Measurements from ENCODE around the gene KLHL17.

Gene KLHL17

GRCh38 chr1:952603-953002, 7.8 kb upstream of the KLHL17 start:
- DNase-seq: no peak

GRCh38 chr1:953524-954320, 6.7 kb upstream of the KLHL17 start:
- DNase-seq: no peak

GRCh38 chr1:954927-955326, 5.5 kb upstream of the KLHL17 start:
- DNase-seq: no peak

DNA sequence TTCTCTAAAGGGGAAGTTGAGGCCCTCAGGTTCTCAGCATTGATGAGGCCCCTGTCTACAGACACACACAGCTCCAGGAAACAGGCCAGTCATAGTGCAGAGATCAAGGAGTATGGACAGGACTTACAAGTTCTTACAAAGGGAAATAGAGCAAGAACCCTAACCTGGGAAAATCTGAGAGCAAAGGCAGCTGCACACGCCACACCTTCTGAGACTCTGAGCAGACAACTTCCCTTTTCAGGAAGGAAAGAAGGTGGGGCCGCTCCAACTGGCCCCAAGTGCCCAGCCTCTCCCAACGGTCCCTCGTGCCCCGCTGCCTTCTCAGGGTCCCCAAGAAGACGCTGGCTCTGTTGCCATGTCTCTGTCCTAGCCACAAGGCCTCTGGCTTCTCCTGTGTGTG, 4.9 kb upstream of the KLHL17 start:
- DNase-seq: no peak

DNA sequence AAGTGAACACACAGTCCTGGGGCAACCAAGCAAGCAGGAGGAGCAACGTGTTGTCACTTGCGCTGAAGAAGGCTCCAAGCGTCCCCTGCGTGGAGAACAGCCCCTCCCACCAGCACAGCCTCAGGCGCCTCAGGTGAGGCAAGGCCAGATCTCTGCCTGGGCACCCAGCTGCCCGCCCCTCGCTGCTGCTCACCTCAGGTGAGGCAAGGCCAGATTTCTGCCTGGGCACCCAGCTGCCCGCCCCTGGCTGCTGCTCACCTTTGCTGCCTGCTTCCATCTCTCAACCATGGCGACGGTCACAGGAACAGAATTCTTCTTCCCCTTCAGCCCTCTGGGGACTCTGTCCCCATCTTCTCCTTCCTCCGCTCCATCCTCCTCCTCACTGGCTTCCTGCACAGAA, 3.7 kb upstream of the KLHL17 start:
- DNase-seq: no peak

DNA sequence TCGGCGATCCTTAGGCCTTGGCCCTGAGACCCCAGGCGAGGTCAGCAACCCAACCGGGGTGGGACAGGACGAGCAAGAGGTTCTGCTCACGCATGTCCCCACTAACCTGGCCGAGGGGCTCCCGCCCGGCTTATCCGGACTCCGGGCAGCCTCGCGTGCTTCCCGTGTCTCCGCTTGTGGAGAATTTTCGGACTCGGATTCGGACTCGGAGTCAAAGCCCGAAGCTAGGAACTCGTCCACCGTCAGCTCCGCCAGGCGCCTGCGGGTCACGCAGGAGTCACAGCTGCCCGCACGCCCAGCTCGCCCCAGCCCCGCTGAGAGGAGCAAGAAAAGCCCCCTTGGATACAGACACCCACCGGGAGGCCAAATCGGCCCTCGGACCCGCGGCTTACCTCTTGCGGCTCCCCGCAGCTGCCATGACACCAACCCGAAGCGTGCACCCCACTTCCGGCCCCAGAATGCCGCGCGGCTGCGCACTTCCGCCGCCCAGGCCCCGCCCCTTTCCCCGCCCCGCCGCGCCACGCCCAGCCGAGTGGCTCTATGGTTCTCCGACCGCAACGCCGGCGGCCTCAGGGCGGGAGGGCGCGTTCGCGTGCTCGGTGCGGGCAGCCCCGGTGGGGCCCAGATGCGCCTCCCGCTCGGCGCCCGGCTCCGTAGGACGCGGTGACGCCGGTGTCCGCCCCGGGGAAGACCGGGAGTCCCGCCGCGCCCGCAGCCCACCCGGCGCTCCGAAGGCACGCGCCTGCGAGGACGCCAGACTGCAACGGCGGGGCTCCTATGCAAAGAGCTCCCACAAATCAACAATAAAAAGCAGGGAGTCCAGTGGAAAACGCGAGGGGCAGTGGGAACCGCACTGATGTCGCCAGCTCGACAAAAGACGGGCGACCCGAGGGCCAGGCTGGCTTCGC, 1.3 kb upstream of the KLHL17 start, which contains the start of gene NOC2L:
TSS of gene NOC2L (minus strand) at position 434 of the 908 bp plus-strand sequence. CDS start at position 418, 16 bp downstream.
- peak; percentile 92 for DNase-seq

DNA sequence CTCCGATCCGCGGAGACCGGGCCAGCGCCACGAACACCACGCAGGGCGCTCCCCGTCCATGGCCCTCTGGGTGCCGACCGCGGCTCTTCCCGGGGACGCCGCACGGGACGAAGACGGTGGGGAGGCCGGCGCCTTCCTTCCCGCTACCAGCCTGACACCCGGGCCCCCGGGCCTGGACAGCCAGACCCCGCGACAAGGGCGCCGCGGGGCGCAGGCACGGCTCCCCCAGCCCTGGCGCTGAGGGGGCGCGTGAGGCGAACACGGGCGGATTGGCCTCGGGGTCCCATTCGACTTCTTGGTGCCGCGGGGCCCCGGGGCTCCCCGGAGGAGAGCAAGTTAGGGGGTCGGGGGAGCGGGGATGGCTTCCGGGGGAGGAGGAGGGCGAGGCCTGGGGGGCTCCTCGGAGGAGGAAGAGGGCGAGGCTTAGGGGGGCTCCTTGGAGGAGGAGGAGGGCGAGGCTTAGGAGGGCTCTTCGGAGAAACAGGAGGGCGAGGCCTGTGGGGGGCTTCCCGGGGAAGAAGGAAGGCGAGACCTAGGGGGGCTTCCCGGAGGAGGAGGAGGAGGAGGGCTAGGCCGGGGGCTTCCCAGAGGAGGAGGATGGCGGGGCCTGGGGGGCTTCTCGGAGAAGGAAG, 537 bp upstream of the KLHL17 start:
- DNase-seq: no peak

DNA sequence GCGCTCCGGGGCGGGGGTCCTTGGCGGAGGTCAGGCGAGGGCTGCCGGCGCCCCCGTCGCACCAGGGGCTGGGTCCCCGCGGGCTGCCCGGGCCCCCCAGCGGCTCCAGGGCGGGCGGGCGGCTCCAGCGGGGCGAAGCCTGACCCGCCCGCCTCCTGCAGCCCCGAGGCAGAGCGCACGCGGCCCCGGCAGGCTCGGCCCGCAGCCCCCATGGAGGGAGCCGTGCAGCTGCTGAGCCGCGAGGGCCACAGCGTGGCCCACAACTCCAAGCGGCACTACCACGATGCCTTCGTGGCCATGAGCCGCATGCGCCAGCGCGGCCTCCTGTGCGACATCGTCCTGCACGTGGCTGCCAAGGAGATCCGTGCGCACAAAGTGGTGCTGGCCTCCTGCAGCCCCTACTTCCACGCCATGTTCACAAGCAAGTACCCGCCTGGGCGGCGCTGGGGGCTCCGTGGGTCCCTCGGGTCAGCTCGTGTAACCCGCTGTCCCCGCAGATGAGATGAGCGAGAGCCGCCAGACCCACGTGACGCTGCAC, 817 bp downstream of the KLHL17 start:
- no peak for DNase-seq

DNA sequence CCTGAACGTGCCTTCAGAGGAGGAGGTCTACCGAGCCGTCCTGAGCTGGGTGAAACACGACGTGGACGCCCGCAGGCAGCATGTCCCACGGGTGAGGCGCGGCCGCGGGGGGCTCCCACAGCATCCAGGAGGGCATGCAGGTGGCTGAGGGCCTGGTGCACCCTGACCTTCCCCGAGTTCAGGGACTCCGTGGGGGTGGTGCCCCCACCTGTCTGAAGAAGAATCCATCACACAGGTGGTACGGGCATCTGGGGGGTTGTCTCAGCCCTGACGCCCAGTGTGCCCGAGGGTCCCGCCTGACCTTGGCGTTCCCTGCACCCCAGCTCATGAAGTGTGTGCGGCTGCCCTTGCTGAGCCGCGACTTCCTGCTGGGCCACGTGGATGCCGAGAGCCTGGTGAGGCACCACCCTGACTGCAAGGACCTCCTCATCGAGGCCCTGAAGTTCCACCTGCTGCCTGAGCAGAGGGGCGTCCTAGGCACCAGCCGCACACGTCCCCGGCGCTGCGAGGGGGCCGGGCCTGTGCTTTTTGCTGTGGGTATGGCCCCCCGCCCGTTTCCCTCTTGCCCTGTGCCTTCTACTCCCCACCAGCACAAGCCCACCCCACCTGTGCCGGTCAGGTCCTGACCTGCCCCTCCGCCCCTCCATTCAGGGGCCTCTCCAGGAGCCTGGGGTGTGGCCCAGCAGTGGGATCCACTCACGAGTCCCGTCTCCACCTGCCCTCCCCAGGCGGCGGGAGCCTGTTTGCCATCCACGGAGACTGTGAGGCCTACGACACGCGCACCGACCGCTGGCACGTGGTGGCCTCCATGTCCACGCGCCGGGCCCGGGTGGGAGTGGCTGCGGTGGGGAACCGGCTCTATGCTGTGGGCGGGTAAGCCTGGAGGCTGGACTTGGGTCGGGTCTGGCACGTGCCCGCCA, 2.3 kb downstream of the KLHL17 start:
- DNase-seq: no peak

DNA sequence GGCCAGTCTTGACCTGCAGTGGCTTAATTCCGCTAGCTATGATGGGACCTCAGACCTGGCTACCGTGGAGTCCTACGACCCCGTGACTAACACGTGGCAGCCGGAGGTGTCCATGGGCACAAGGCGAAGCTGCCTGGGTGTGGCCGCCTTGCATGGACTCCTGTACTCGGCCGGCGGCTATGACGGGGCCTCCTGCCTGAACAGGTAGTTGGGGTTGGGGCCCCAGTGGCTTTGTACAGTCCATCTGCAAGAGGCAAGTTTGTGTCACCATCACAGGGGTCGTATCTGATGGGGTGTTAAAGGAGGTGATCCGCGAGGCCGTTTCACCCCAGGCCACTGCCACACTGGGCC, 2.9 kb downstream of the KLHL17 start:
- DNase-seq: no peak

DNA sequence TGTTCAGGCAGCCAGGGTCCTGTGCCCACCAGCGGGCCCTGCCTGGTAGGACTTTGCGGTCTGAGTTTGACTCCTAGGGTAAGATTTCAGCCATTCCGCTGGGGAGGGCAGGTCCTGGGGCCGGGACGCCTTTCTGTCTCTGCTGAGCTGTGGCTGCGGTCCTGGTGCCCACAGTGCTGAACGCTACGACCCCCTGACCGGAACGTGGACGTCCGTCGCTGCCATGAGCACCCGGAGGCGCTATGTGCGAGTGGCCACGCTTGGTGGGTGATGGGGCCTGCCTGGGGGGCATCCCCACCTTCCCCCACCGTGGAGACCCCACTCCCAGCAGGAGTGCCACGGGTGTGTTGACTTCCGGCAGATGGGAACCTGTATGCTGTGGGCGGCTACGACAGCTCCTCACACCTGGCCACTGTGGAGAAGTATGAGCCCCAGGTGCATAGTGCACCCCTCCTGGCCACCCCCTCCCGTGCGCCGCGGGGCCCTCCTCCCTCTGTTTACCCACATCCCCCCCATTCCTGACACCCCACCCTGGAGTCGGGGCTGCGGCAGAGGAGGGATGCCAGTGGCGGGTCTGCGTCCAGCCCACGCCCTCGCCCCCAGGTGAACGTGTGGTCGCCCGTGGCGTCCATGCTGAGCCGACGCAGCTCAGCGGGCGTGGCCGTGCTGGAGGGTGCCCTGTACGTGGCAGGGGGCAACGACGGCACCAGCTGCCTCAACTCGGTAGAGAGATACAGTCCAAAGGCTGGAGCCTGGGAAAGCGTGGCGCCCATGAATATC, 3.6 kb downstream of the KLHL17 start:
- no peak for DNase-seq

- DNase-seq: no peak
These were observed 4.5 kb downstream of the KLHL17 start for GRCh38 chr1:964691-965525.

DNA sequence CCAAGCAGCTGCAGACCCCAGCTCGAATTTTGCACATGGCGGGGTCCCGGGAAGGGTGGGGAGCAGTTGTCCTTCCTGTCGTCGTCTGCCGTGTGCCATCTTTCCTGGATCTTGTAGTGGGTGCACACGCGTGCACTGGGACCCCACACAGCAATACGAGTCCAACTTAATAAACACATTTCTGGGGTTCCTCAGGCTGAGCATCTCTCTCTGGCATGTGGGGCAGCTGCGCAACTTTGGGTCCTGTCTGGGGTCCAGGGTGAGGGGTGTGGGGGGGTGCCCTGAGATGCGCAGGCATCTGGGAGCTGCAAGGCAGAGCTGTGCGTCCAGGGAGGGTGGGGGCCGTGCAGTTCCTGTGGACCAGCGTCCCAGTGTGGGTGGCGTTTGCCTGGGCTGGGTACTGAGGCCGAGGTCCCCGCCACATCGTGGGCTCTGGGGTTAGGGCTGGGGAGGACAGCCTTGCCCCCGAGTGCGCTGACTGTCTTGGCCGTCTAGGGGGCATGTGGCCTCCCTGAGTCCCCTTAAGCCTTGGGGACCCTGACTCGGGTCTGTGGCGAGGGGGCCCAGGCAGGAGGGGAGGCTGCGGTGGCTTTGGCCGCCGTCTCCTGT, 5.2 kb downstream of the KLHL17 start:
- DNase-seq: no peak

- DNase-seq: no peak
These were observed 5.8 kb downstream of the KLHL17 start, which contains the start of gene PLEKHN1 for GRCh38 chr1:966135-966703. TSS of gene PLEKHN1 (plus strand) at chr1:966482. CDS start at chr1:966532, 50 bp downstream.

- peak; percentile 47 for DNase-seq
These were observed 6.4 kb downstream of the KLHL17 start for GRCh38 chr1:966704-967300.

DNA sequence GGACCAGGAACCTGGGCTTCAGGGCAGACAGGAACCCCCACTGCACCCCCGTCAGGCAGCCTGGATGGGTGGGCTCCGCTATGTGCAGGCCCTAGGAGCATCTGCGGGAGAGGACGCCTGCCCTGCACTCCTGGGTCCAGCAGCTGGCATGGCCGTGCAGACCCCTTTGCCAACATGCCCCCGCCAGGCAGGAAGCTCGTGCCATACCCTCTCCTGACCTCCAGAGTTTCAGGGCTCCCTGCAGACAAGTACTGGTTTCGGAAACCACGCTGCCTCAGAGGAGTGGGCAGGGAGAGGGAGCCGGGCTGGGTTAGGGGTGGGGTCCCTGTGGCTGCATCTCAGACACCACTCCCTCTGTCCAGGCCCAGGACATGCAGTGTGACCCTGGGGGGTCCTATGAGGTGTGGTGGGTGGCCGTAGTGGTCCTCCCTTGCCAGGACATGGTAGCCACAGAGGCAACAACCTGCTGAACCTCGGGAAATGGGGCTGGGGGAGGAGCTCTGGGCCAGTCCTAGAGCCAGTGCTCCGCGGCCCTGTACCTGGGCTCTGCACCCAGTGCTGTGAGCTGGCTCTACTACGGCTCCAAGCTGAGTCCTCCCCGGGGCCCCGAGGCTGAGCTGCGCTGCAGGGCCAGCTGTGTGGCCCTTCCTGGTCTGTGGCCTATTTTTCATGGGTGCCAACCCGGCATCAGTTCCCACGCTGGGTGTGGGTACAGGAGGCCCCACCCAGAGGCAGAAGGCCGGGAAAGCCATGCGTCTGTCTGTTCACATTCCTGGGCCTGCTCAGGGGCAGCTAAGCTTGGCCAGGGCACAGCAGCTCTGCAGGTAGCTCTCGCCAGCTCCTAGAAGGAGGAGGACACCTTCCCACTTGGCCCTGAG, 7.3 kb downstream of the KLHL17 start:
- DNase-seq: no peak

GRCh38 chr1:969260-969855, 9.0 kb downstream of the KLHL17 start:
- DNase-seq: no peak
